CD14-positive monocyte (primary cell): Measurements from ENCODE around the gene CCND1. TPM values are rescaled to one million over a fixed set of nuclear protein-coding genes. Genes with fewer than 3 reads are reported as not detected.

Experiments
- DNase-seq, 3 donors: peaks; one replicate each; pipeline ENCODE4 v3.0.0-alpha.2; 2011 to 2022
- H2AFZ ChIP-seq: 2 replicates; pipeline ENCODE4 v1.6.0; 2012; ENCODE audit warnings: mild to moderate bottlenecking, low read depth, low read length, inconsistent platforms; ENCODE audit not compliant: insufficient read depth, poor library complexity, severe bottlenecking
- H3K27ac ChIP-seq, 2 donors: 1 replicate in 1 of 2; 2 replicates in 1 of 2; pipeline ENCODE4 v1.5.1; 2012 to 2013; ENCODE audit warnings: low read length in 2 of 2, control low read depth in 1 of 2, inconsistent platforms in 1 of 2, low read depth in 1 of 2, mild to moderate bottlenecking in 1 of 2
- H3K27me3 ChIP-seq, 2 donors: one replicate each; pipeline versions ENCODE4 v1.6.0 to v1.6.1; 2011 to 2013; ENCODE audit warnings: low read length in 2 of 2; ENCODE audit not compliant: control insufficient read depth in 2 of 2, insufficient read depth in 2 of 2
- H3K36me3 ChIP-seq, 2 donors: replicated peaks in 1 of 2; 1 replicate in 1 of 2; 2 replicates in 1 of 2; pipeline versions ENCODE4 v1.5.1 to v1.6.1; 2012 to 2013; ENCODE audit warnings: low read length in 2 of 2, control low read depth in 1 of 2, inconsistent platforms in 1 of 2, mild to moderate bottlenecking in 1 of 2; ENCODE audit not compliant: insufficient read depth in 2 of 2, control insufficient read depth in 1 of 2
- H3K4me1 ChIP-seq, 2 donors: 1 replicate in 1 of 2; 2 replicates in 1 of 2; pipeline versions ENCODE4 v1.5.1 to v1.6.1; 2012 to 2013; ENCODE audit warnings: low read length in 2 of 2, control low read depth in 1 of 2, inconsistent platforms in 1 of 2, mild to moderate bottlenecking in 1 of 2, moderate library complexity in 1 of 2; ENCODE audit not compliant: insufficient read depth in 2 of 2, control insufficient read depth in 1 of 2
- H3K4me2 ChIP-seq: replicated peaks from 2 replicates; pipeline ENCODE3; 2012; ENCODE audit warnings: low read length, moderate library complexity, mild to moderate bottlenecking; ENCODE audit not compliant: poor library complexity, severe bottlenecking; ENCODE audit errors: extremely low read depth
- H3K4me3 ChIP-seq, 3 experiments: fragments of 200-600 bp in 1 of 3; sonication (generic) in 1 of 3; replicated peaks in 1 of 3; 1 replicate in 2 of 3; 2 replicates in 1 of 3; pipeline ENCODE4 v1.5.1; 2011 to 2013; ENCODE audit warnings: low read length in 3 of 3, mild to moderate bottlenecking in 3 of 3, control low read depth in 2 of 3, low read depth in 2 of 3, inconsistent platforms in 1 of 3, moderate library complexity in 1 of 3
- H3K79me2 ChIP-seq: 2 replicates; pipeline ENCODE4 v1.6.0; 2012; ENCODE audit warnings: mild to moderate bottlenecking, control low read depth, inconsistent platforms, low read length, moderate library complexity; ENCODE audit not compliant: insufficient read depth
- H3K9ac ChIP-seq: 2 replicates; pipeline ENCODE4 v1.6.0; 2017; ENCODE audit warnings: low read length, mild to moderate bottlenecking; ENCODE audit not compliant: insufficient read depth, poor library complexity, severe bottlenecking
- H3K9me3 ChIP-seq, 2 donors: replicated peaks in 1 of 2; 1 replicate in 1 of 2; 2 replicates in 1 of 2; pipeline versions ENCODE4 v1.5.1 to v1.6.1; 2012 to 2013; ENCODE audit warnings: low read length in 2 of 2, control low read depth in 1 of 2; ENCODE audit not compliant: control insufficient read depth in 1 of 2, insufficient read depth in 1 of 2
- H4K20me1 ChIP-seq: 2 replicates; pipeline ENCODE4 v1.6.0; 2012; ENCODE audit warnings: mild to moderate bottlenecking, low read length, control low read depth, moderate library complexity; ENCODE audit not compliant: insufficient read depth
- H3K27ac Mint-ChIP-seq, 7 donors: one replicate each; pipeline ENCODE4 v1.8.0; 2020; ENCODE audit warnings: mild to moderate bottlenecking in 7 of 7, mixed read lengths in 7 of 7, moderate library complexity in 6 of 7, inconsistent platforms in 2 of 7
- H3K27me3 Mint-ChIP-seq, 3 donors: one replicate each; pipeline ENCODE4 v1.8.0; 2021 to 2022; ENCODE audit warnings: low read depth in 3 of 3, mild to moderate bottlenecking in 3 of 3, mixed read lengths in 3 of 3, moderate library complexity in 3 of 3, inconsistent platforms in 1 of 3
- H3K36me3 Mint-ChIP-seq, 2 donors: one replicate each; pipeline ENCODE4 v1.8.0; 2020; ENCODE audit warnings: mixed read lengths in 2 of 2, inconsistent platforms in 1 of 2, mild to moderate bottlenecking in 1 of 2
- H3K4me1 Mint-ChIP-seq: one replicate; pipeline ENCODE4 v1.8.0; 2020; ENCODE audit warnings: mild to moderate bottlenecking, mixed read lengths
- H3K4me3 Mint-ChIP-seq, 2 donors: one replicate each; pipeline ENCODE4 v1.8.0; 2020; ENCODE audit warnings: mild to moderate bottlenecking in 2 of 2, mixed read lengths in 2 of 2, moderate library complexity in 1 of 2
- H3K9me3 Mint-ChIP-seq, 7 donors: one replicate each; pipeline ENCODE4 v1.8.0; 2020 to 2022; ENCODE audit warnings: mixed read lengths in 7 of 7, mild to moderate bottlenecking in 6 of 7, moderate library complexity in 6 of 7, inconsistent platforms in 2 of 7
- WGBS: methylation state at CpG from one replicate; pipeline ENCODE4 v1.1.5; 2013; ENCODE audit warnings: missing lambda C conversion rate; ENCODE audit not compliant: insufficient coverage; 5-methylcytosine and 5-hydroxymethylcytosine counted together
- intact Hi-C, 2 donors: fragments of 100-400 bp; cut with micrococcal nuclease; formaldehyde crosslinking; loops; one replicate each; pipeline versions ENCODE4 v1.15.0 to v1.15.1; 2023
- polyA plus RNA-seq, 3 donors: library from polyadenylated mRNA; depleted of rRNA in 1 of 3; unstranded in 2 of 3; stranded (reverse) in 1 of 3; fragments of 300-500 nt in 2 of 3; fragments of >200 nt in 1 of 3; fragmentation: Illumina TruSeq in 2 of 3; gene quantifications; 1 replicate in 2 of 3; 2 replicates in 1 of 3; pipeline ENCODE4 v1.2.3, GENCODE V29; 2012 to 2021
- TF ChIP-seq, protein P1 (sequence below): fragments of 200-600 bp; IDR thresholded peaks from one replicate; pipeline ENCODE4 v1.8.0; 2022; ENCODE audit warnings: antibody characterized with exemption, mild to moderate bottlenecking

Gene CCND1
- polyA plus RNA-seq, 3 donors, result 0.01 TPM; not detected in 2

DNA sequence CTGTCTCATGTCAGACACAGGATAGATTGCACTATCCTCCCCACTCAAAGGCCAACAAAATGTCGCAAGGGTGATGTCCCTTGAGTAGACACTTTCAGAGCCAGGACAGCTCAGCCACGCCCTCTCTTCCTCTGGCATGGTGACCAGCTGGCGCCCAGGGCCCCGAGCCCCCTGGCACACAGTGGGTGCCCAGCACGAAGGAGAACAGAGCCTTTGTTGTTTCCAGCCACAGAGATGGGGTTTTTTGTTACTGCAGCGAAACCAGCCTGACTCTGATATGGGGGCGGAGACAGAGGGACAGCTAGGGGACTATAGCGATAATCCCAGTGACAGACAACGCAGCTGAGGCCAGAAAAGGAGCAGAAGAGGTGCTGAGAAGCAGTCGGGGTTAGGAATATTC lies 23.3 kb upstream of the CCND1 start:
- Mint-ChIP-seq H3K4me3 (no peak overlapping the region), H3K36me3 (no peaks in the 10 kb centered on the region), H3K27ac (no peak overlapping the region), H3K9me3 (peaks cover 0 to 5% (median 0%) of the 10 kb centered on the region in 7 donors), H3K4me1 (no peaks in the 10 kb centered on the region), H3K27me3 (peaks cover 0 to 10% (median 9%) of the 10 kb centered on the region in 3 donors)
- TF ChIP-seq, protein P1, sequence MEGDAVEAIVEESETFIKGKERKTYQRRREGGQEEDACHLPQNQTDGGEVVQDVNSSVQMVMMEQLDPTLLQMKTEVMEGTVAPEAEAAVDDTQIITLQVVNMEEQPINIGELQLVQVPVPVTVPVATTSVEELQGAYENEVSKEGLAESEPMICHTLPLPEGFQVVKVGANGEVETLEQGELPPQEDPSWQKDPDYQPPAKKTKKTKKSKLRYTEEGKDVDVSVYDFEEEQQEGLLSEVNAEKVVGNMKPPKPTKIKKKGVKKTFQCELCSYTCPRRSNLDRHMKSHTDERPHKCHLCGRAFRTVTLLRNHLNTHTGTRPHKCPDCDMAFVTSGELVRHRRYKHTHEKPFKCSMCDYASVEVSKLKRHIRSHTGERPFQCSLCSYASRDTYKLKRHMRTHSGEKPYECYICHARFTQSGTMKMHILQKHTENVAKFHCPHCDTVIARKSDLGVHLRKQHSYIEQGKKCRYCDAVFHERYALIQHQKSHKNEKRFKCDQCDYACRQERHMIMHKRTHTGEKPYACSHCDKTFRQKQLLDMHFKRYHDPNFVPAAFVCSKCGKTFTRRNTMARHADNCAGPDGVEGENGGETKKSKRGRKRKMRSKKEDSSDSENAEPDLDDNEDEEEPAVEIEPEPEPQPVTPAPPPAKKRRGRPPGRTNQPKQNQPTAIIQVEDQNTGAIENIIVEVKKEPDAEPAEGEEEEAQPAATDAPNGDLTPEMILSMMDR, result no peak
- H3K9me3 ChIP-seq, result no peaks in the 10 kb centered on the region
- no peaks in the 10 kb centered on the region for H3K36me3 ChIP-seq
- H2AFZ ChIP-seq, result no peak overlapping the region
- H3K4me1 ChIP-seq, result no peaks in the 10 kb centered on the region
- no peak overlapping the region for H3K27ac ChIP-seq
- intact Hi-C loops, result no loop called here
- H3K79me2 ChIP-seq, result no peaks in the 10 kb centered on the region
- WGBS, result 95% methylated on average over 10 of the region's 10 CpGs
- H3K4me3 ChIP-seq, result no peak overlapping the region
- no peak overlapping the region for H3K9ac ChIP-seq
- DNase-seq, result no peak
- H3K4me2 ChIP-seq, result no peak overlapping the region
- H3K27me3 ChIP-seq, result no peaks in the 10 kb centered on the region
- H4K20me1 ChIP-seq, result no peaks in the 10 kb centered on the region

DNA sequence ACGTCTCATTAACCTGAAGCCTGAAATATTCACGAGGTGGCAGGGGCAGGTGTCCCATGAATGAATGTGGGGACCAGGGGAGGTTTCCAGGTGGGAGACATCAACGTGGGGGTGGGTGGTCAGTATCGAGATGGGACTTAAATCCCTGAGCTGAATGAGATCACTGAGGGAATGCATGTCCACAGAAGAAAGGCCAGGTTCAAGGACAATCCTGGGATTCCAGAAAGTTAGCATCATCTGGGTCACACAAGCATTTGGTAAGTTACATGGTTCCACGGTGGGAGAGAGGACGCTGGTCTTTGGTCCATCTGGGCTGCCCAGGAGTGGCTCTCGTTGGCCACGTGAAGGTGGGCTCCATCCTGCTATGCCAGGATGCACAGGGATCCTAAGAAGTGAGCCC lies 22.7 kb upstream of the CCND1 start:
- Histone ChIP-seq H3K4me3 (no peak overlapping the region), H3K9ac (no peak overlapping the region), H3K9me3 (no peaks in the 10 kb centered on the region), H4K20me1 (no peaks in the 10 kb centered on the region), H2AFZ (no peak overlapping the region), H3K79me2 (no peaks in the 10 kb centered on the region), H3K4me2 (no peak overlapping the region), H3K36me3 (no peaks in the 10 kb centered on the region), H3K27ac (no peak overlapping the region), H3K4me1 (no peaks in the 10 kb centered on the region), H3K27me3 (no peaks in the 10 kb centered on the region)
- H3K4me1 Mint-ChIP-seq, result no peaks in the 10 kb centered on the region
- TF ChIP-seq, protein P1, result no peak
- H3K36me3 Mint-ChIP-seq, result no peaks in the 10 kb centered on the region
- H3K4me3 Mint-ChIP-seq, result no peak overlapping the region
- intact Hi-C loops, result no loop called here
- H3K27ac Mint-ChIP-seq, result peak overlapping the region in 1 of 7 donors; percentile 46
- WGBS, result 90% methylated on average over 8 of the region's 8 CpGs
- no peak for DNase-seq
- H3K27me3 Mint-ChIP-seq, result peaks cover 0 to 10% (median 9%) of the 10 kb centered on the region in 3 donors
- H3K9me3 Mint-ChIP-seq, result peaks cover 0 to 5% (median 0%) of the 10 kb centered on the region in 7 donors
